HG02973 (cell line): ENCODE results near the gene EHD1.
A peak's percentile ranks its signal among the peaks of the same experiment; 100 is the strongest.

Source experiments
- ATAC-seq: cut with Tn5 transposase; IDR thresholded peaks from one replicate; pipeline ENCODE4 v1.9.1; 2021; ENCODE audit warnings: moderate library complexity; ENCODE audit not compliant: unreplicated experiment

EHD1 gene

GRCh38 chr11:64891880-64892279, 13.5 kb upstream of the EHD1 start:
- no peak for ATAC-seq

- ATAC-seq: no peak
Observed at GRCh38 chr11:64891215-64891848, 12.9 kb upstream of the EHD1 start.

- ATAC-seq: no peak
Observed at GRCh38 chr11:64890522-64890939, 12.1 kb upstream of the EHD1 start.

GRCh38 chr11:64888729-64889511, 10.5 kb upstream of the EHD1 start:
- no peak for ATAC-seq

GRCh38 chr11:64888406-64888728, 9.9 kb upstream of the EHD1 start:
- ATAC-seq: no peak

DNA sequence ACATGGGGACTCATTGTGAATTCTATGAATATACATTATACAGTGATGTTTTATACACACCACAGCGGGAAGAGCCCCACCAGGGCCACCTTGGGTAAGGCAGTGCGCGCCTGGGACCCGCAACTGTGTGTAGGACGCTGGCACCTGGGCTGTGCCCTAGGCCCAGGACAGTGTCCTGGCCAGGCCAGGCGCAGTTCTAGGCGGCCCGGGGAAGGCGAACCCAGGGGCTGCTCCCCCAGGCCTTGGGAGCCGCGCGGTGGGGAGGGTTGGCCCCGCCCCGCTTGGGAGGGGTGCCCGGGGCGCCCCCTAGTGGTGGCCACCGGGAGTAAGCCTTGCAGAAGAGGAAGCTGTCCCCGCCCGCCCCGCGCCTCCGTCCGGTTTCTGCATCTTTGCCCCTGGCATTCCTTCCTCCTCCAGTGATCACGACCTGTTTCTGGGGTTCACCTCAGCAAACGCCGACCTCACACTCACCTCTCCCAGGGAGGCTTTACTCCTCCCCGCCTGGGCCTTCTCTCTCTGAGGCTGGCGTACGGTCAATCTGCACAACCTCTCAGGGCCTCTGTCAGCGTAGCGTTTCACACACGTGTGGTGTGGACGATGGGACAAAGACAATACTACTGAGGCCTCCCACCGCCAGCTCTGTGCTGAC, 9.5 kb upstream of the EHD1 start:
- no peak for ATAC-seq

DNA sequence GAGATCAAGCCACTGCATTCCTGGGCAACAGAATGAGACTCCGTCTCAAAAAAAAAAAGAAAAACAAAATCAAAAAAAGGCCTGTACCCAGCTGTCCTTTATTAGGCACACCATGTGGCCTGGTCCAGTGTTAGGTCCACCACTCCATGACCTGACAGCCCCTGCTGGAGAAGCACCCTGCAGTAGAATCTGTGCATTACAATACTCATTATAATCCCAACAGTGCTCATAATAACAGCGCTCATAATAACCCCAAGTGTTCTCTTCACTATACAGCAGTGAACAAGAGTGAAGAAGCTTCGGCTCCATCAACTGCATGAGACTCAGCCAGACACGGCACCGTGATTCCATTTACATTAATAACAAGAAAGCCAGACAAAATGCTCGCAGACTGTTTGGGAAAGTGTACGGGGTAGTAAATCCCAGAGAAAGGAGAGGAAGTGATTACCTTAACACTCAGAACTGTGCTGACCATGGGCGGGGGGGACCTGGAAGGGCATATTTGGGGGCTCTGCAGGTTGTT, 8.9 kb upstream of the EHD1 start:
- ATAC-seq: no peak

DNA sequence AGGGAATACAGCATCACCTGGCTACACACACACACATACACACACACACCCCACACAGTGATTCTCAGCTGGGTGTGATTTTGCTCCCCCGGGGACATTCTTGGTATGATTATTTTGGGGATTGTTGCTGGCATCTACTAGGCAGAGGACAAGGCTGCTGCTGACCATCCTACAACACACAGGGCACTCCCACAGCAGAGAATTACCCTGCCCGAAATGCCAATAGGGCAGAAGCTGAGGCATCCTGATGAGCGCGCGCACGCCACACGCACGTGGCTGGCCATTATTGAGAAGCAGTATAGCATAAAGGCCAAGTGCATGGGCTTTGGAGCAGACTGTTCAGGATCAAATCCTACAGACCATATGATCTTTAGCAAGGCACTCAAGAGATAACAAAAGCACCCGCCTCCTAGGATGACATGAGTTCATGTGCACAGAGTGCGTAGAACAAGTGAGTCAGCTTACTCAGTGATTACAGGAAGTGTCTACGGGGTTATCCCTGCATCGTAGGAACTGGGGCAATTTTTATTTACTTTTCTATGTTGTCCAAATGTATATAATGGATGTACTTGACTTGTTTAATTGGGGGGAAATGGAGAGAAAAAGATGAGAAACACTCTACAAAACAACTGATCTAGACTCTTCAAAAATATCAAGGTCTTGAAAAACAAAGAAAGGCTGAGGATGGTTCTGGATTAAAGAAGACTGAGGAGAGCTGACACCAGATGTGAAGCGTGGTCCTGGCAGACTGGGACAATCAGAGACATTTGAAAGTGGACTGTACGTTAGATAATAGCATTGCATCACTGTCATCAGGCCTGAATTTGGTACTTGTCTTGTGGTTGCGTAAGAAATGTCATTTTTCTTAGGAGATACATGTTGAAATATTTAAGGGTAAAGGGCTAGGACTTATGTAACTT, 7.2 kb upstream of the EHD1 start:
- no peak for ATAC-seq

GRCh38 chr11:64884019-64884418, 5.6 kb upstream of the EHD1 start:
- no peak for ATAC-seq

- no peak for ATAC-seq
Observed at GRCh38 chr11:64883575-64883974, 5.2 kb upstream of the EHD1 start.

GRCh38 chr11:64882243-64882642, 3.8 kb upstream of the EHD1 start:
- no peak for ATAC-seq

- ATAC-seq: no peak
Observed at GRCh38 chr11:64881476-64881875, 3.1 kb upstream of the EHD1 start.

DNA sequence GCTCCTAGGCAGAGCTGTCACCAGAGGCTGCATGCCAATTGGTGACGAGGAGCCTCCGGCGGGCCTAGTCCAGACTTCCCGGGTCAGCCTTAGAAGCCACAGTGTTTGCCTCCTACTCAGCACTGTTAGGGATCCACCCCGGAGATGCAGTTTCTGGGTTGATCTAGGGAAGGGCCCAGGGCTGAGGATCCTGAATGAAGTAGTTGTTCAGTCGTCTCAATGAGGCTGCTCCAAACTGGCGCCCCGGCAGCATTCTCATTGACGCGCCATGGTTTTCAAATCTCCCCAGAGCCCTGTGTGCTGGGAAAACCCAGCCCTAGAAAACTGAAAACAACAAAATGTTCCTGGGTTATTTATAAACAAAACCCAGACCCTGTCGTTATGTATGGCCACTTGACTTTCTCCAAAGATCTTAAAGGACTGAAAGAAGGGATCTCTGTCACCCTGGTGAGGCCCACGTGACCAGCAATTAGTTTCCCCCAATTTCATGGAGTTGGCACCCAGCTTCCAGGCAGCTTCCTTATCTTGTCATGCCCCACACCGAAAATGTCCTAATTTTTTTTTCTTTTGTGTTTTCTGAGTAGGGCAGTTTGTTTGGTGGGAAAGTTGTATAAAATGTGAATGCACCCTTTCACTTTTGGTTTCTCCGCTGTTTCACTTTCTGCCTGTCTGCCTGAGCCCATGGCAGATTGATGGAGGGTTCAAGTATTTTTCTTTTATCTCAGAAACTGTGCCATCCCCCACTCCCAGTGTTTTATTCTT, 2.0 kb upstream of the EHD1 start:
- ATAC-seq: no peak

DNA sequence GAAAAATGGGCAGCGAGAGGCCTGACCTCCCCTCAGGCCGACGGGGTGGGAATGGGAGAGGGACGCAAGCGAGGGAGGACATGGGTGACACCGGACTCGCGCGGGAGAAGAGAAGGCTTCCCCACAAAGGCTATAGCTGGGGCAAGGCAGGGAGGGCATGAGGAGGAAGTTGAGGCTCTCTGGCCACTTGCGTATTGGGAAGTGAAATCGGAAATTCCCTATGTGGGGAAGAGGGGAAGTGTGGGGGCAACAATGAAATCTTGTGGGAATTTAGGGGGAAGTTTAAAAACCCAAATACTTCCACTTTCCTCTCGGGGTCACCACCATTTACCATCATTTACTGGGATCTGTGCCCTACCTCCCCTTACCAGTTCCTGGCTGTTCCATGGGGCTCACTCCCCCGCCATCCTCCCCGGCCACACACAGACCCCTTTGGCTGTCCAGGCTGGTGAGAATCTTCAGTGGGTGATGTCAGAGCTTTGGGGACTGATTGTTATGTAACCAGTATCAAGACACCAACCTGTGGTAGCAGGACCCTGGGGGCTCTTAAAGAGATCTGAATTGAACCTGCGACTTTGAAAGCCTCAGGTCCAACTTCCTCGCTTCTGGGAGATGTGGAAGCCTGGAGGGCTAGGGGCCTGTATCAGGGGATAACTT, 951 bp upstream of the EHD1 start:
- ATAC-seq: peak; percentile 8

- no peak for ATAC-seq
Observed at GRCh38 chr11:64878223-64878493, 263 bp downstream of the EHD1 start.

GRCh38 chr11:64877390-64878222, 815 bp downstream of the EHD1 start:
- ATAC-seq: peak; percentile 7

- ATAC-seq: no peak
Observed at GRCh38 chr11:64876835-64877341, 1.5 kb downstream of the EHD1 start.

DNA sequence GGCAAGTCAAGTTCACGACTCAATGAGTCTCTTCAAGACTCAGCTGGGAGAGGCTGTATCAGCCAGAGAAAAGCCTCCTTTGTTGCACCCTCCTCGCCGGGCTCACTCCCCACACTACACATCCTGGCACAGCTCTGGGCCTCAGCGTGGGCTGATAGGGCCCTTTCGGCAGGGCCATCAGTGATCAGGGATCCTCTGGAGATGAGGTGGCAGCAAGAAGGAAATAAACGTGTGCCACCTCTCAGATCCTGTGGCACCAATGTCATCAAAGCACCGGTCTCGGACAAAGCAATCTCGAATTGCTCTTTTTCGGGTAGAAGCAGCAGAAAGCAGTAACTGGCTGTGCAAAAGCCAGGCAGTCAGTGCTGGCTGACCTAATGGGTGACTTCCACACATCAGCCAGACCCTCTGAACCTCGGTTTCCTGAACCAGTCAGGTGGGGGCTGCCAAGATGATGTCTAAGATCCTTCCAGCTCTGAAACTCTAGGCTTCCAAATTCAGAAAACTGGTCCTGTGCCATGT, 2.1 kb downstream of the EHD1 start:
- no peak for ATAC-seq
